Fibroblast of villous mesenchyme (primary cell): ENCODE measurements around the gene XRCC4. TPM values are rescaled to one million over a fixed set of nuclear protein-coding genes. Genes with fewer than 3 reads are reported as not detected.

Experiments used
- DNase-seq: peaks from one replicate; pipeline ENCODE4 v3.0.0-alpha.2; 2010; ENCODE audit warnings: low read depth
- H3K4me3 ChIP-seq: 2 replicates; pipeline ENCODE4 v1.5.1; 2011; ENCODE audit warnings: low read depth, mild to moderate bottlenecking, low read length
- small RNA-seq: library from RNA; depleted of rRNA; stranded (forward); fragments of <200 nt; gene quantifications from one replicate; pipeline ENCODE3, GENCODE V24; 2012
- total RNA-seq: library from RNA; depleted of rRNA; stranded (reverse); fragments of >200 nt; gene quantifications from 2 replicates; pipeline ENCODE4 v1.2.3, GENCODE V29; 2012
- TF ChIP-seq, protein P1 (sequence below): IDR thresholded peaks from 2 replicates; pipeline ENCODE4 v1.5.1; 2012; ENCODE audit warnings: low read depth, mild to moderate bottlenecking, low read length; ENCODE audit not compliant: insufficient read depth

The XRCC4 gene
- total RNA-seq, 1 donor: 13.0 TPM

DNA sequence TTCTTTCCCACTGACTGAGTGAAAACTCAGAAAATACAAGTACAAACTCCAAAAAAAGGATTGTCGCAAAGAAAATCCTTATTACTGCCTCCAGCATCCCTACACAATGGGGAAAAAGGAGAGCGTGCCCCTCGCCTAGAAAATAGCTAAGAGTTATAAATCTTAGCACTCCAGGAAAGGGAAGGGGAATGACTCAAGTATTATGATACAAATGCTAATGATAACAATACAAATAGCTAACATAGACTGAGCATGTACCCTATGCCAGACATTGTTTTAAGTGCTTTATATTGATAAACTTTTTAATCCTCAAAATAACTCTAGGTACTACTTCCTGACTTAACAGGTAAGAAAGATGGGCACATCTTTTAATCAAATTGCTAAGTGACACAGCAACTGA lies 323.4 kb downstream of the XRCC4 start:
- no peak overlapping the region for H3K4me3 ChIP-seq
- no peak for DNase-seq
- TF ChIP-seq, protein P1, sequence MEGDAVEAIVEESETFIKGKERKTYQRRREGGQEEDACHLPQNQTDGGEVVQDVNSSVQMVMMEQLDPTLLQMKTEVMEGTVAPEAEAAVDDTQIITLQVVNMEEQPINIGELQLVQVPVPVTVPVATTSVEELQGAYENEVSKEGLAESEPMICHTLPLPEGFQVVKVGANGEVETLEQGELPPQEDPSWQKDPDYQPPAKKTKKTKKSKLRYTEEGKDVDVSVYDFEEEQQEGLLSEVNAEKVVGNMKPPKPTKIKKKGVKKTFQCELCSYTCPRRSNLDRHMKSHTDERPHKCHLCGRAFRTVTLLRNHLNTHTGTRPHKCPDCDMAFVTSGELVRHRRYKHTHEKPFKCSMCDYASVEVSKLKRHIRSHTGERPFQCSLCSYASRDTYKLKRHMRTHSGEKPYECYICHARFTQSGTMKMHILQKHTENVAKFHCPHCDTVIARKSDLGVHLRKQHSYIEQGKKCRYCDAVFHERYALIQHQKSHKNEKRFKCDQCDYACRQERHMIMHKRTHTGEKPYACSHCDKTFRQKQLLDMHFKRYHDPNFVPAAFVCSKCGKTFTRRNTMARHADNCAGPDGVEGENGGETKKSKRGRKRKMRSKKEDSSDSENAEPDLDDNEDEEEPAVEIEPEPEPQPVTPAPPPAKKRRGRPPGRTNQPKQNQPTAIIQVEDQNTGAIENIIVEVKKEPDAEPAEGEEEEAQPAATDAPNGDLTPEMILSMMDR: no peak

DNA sequence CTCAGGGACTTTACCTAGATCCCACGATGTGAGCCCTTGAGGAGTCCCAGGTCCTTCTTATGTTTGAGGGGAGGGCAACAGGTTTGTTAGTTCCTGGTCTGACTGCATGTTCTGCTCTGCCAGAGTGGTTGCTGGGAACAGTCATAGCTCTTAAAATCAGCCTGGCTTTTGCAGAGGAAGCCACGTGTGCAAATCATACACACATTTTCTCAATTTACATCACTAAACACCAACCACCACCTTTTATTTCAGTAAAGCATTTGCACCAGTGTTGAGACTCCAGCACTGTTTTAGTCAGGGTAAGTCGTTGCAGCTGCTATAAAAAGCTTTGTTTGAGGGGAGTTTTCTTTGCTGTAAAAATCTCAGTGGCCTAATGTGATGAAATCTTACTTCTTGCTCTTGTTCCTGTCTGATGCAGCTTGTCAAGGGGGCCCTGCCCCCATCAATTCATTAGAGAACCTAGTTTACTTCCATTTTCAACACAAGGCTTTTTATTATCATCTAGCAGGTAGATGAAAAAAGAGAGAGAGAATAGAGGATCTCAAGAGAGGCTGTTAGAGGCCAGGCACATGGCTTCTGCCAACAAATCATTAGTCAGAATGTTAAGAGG lies 323.9 kb downstream of the XRCC4 start:
- TF ChIP-seq, protein P1: no peak
- H3K4me3 ChIP-seq: no peak overlapping the region
- DNase-seq: peak; percentile 22

DNA sequence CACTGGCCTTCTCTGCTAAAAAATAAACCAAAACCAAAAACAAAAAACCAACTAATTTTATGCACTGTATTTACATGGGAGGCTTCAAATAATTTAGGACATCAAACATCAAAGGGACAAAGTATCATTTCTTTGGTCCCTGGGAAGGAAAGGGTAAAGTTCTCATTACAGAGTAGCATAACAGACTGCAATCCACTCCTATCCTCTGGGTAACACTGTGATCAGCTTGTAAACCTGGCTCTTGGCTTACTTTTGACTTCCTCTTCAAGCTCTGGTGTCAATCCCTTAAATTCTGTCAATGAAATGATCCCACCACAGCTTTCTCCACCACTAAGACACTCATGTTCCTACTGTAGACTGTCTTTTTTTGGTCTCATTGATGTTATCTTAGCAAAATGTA lies 324.4 kb downstream of the XRCC4 start:
- TF ChIP-seq, protein P1: no peak
- DNase-seq: no peak
- H3K4me3 ChIP-seq: no peak overlapping the region

Small RNA genes within 50 kb of the gene (small RNA-seq; reads per million reads assigned to genes)
- 89.0 reads per million, percentile 97 among the genes with 10 or more reads in this experiment for gene SCARNA18

Other genes with a start within 250 kb of the XRCC4 start
- 55.7 and 91.1 TPM in 2 replicates for gene TMEM167A, start 153 bp upstream of the XRCC4 start, total RNA-seq